ENCODE data around the gene GRID1.

GRID1 gene

GRCh38 chr10:86288695-86289576 lies 77.7 kb downstream of the GRID1 start:
- DNase-seq: no peak

GRCh38 chr10:86287966-86288579 lies 78.5 kb downstream of the GRID1 start:
- no peak for DNase-seq

GRCh38 chr10:86287110-86287793 lies 79.3 kb downstream of the GRID1 start:
- DNase-seq: no peak

GRCh38 chr10:86286236-86287109 lies 80.1 kb downstream of the GRID1 start:
- DNase-seq: no peak

- no peak for DNase-seq
Measured at GRCh38 chr10:86285136-86285790, 81.3 kb downstream of the GRID1 start.

- DNase-seq: no peak
Measured at GRCh38 chr10:86284355-86285105, 82.1 kb downstream of the GRID1 start.

- no peak for DNase-seq
Measured at GRCh38 chr10:86283466-86284287, 82.9 kb downstream of the GRID1 start.

GRCh38 chr10:86282664-86283465 lies 83.7 kb downstream of the GRID1 start:
- no peak for DNase-seq

GRCh38 chr10:86281396-86281795 lies 85.2 kb downstream of the GRID1 start:
- DNase-seq: no peak

- no peak for DNase-seq
Measured at GRCh38 chr10:86269332-86269731, 97.3 kb downstream of the GRID1 start.

GRCh38 chr10:86267286-86268195 lies 99.1 kb downstream of the GRID1 start:
- no peak for DNase-seq

GRCh38 chr10:86266446-86267242 lies 100.0 kb downstream of the GRID1 start:
- DNase-seq: no peak

- no peak for DNase-seq
Measured at GRCh38 chr10:86265895-86266259, 100.7 kb downstream of the GRID1 start.

- no peak for DNase-seq
Measured at GRCh38 chr10:86265236-86265894, 101.2 kb downstream of the GRID1 start.

GRCh38 chr10:86264481-86265231 lies 101.9 kb downstream of the GRID1 start:
- no peak for DNase-seq

- no peak for DNase-seq
Measured at GRCh38 chr10:86263907-86264306, 102.7 kb downstream of the GRID1 start.

All from NCI-H1048 (cell line).